ENCODE data around the gene SDC3.

Gene SDC3

DNA sequence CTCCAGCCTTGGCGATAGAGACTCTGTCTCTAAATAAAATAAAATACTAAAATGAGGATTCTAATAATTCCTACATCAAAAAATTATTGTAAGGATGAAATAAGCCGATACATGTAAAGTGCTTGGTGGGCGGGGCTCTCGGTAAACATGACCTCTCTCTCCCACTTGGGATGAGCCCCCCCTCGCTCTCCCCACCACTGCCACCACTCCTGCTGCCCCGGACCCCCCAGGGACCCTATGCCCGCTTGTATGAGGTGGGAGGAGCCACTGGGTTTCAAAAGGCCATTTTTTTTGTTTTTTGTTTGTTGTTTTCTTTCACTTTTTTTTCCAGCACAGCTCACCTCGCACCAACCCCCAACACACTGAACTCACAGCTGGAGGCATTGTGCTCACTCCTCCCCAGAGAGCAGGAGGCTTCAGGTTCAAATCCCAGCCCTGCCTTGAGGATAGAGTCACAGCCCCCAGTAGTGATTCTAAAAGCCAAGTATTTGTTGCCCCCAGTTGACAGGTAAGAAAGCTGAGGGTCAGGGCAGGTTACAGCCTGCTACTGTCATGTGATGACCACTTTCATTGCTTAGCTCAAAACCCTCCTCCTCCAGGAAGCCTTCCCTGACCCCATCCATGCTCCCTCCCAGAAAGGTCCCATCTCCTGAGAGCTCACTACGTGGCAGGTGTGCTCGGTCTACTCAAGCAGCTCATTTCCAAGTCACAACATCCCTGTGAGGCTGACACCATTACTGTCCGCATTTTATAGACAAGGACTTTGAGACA, 4.2 kb downstream of the SDC3 start:
- DNase-seq (ENCODE audit: low spot score): no peak

DNA sequence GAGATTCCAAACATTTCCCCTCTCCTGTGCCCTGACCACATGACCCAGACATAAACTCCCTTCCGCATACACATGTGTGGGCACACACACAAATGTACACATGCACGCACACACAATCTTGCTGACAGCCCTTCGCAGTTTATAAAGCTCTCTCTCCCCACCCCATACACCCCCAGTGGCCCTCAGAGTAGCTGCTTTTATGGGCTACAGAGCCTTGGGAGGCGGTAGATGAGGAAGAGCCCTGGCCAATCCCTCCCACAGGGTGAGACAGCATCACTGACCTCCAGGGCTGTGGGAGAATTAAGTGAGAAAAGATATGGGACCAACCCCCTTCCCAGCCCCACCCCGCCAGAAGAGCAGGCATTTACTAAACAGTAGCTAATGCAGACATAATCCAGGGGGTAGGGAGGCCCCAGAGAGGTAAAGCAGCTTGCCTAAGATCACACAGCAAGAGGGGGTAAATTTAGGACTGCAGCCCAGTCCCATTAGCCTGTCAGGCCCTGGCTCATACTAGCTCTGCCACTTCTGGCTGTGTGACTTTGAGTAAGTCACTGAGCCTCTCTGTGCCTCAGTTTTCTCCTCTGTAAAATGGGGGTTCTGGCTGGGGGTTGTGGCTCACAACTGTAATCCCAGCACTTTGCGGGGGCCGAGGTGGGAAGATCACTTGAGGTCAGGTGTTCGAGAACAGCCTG, 5.1 kb downstream of the SDC3 start:
- no peak for DNase-seq (ENCODE audit: low spot score)

DNA sequence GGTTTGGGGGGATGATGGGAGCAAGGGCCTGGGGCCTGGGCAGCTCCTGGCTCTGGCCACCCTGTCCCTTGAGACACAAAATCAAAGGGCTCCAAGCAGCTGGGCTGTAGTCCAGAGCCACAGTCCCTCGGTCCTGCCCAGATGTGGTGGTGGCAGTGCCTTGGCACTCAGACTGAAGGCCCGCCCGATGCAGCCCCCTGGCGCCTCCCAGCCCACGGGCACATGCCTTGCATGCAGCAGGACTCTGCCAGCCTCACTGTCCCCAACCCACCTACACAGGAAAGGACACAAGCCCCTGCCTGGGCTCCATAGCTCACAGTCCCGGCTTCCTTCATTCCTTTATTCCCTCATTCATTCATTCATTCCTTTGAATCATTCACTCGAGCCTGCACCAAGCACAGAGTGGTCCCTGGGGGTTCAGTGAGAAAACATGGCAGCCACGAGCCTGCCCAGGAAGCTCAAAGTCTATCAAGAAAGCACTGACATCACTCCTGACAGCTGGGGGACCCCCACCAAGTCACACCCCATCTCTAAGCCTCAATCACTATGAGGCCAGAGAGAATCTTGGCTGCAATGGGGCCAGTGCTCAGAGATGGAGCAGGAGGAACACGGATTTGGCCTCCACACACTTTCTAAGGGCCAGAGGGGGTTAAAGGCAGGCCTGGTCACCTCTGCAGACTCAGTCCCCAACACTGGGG, 5.8 kb downstream of the SDC3 start:
- no peak for DNase-seq (ENCODE audit: low spot score)

DNA sequence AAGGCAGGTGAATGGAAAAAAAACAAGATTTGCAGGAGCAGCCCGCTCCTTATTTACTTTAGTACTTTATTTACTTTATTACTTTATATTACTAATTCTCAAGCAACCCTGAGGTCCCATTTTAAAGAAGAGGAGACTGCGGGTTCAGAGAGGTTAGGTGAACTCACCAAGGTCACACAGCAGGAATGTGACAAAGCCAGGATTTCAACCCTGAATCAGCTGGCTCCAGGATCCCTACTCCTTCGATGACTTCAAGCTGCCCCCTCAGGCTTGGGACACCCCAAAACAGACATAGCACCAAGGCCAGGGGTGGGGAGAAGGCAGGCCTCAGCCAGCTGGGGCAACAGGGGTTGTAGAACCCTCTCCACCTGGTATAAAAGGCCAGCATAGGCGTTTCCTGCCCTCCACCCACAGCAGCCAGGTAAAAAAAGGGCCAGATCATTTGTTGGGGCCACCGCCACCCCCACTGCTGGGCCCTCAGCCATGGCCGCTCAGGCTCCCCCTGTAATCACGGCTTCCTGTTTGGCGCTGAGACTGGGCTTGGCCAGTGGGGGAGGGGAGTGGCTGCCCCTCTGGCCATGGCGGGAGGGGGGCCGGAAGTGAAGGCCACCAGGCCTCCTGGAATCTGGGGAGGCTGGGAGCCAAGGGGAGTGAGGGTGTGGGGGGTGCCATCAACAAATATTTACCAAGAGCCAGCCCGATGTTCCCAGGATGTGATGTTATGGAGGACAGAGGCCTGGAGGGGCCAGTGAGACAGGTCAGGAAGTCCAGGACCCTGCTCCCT, 6.6 kb downstream of the SDC3 start:
- no peak for DNase-seq (ENCODE audit: low spot score)

DNA sequence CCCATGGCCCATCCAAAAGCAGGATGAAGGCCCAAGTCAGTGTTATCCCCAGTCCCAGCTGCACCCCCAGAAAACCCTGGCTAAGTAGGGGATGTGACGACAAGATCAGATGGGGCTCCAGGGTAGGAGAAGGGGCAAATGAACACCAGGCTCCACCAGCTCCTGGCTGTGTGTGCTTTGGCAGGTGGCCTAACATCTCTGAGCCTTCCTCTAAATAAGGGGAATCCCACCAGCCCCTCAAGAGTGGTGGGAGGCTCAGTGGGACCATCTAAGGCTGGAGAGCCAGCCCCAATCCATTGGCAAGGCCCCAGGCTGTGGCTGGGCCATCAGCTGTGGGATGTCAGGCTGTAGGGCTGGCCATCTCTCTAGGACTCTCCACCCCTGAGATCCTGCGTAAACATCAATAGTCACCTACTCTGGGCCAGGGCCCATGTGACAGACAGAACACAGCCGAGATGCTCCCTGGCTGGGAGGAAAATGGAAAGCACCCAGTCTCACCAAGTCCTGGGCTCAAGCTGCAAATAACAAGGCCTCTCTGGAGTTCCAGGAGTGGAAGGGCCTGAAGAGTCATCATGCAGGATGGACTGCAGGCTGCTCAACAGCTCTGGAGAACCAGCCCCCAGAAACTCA, 7.5 kb downstream of the SDC3 start:
- no peak for DNase-seq (ENCODE audit: low spot score)

DNA sequence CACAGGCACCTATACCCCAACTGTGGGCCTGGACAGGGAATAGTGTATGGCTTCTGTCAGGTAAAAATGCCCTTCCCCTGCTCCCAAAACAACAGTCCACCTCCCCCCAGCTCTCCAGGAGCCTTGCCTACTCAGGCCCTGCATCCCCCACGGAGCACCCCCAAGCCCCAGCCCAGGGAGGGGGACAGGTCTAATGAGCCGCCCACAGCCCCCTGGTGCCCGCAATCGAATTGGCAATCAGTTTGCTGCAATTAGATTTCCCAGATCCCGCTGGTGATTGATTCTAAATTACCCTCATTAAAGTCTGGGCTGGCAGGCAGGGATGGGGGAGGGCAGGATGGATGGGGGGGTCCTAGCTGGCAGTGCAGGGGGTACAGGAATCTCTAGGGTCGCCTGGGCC, 8.1 kb downstream of the SDC3 start:
- no peak for DNase-seq (ENCODE audit: low spot score)

DNA sequence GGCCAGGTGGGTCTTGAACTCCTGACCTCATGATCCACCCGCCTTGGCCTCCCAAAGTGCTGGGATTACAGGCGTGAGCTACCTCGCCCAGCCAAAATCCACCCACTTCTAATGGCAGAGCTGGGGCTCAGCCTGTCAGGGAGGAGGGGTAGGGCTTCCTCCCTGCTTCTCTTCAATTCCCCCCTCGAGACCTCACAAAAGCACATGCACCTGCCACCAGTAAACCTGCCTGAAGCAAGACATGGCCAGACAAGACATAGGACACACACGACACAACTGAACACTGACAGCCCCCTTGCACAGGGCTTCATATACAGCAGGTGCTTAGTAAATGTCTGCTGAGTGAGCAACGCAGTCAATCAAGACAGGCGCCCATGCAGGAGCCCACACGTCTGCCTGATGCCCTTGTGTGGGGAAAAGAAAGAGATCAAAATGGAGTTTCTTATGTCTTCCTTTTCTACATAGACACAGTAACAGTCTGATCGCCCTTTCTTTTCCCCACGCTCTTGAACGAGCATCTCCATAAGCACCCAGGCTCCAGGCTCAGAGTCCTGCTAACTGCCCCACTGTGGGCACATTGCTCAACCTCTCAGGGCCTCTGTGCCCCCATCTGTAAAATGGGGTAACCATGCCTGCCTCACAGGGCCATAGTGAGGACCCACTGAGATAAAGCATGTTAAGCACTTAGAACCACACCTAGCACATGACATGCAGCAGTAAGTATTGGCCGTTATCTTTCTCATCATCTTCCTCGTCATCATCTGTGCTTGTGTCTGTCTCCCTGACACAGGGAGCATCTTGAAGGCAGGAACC, 8.8 kb downstream of the SDC3 start:
- DNase-seq (ENCODE audit: low spot score): no peak

DNA sequence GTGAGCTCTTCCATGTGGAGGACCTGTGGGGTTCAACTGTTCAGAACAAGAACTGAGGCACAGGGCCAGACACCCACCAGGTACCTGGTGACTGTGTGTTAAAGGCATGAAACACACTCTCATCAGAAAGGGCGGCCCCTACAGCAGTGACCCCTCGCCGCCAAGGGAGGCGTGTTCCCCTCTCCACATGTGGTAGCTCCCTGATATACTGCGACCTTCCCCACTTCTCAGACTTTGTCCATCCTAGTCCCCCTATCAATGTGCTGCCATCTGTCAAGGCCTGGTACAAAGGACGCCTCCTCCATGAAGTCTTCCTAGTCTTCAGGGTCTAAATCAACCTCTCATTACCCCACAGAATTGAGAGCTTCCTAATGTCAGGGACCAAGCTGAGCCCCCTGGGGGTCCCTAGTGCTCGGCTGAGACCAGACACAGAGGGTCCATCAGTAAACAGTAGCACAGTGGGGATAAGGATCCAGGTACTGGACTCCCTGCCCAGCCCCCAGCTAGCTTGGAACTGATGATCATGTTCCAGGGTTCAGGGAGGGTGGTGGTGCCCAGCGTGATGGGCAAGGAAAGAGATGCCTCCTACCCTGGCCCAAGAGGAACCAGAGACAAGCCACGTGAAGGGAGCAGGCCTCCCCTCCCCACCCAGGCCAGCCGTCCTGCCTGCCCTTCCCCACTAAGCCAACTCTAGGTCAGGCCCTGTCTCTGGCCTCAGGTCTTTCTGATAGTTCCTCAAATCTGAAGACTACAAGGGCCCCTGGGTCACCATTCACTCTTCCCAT, 10.3 kb downstream of the SDC3 start:
- no peak for DNase-seq (ENCODE audit: low spot score)

DNA sequence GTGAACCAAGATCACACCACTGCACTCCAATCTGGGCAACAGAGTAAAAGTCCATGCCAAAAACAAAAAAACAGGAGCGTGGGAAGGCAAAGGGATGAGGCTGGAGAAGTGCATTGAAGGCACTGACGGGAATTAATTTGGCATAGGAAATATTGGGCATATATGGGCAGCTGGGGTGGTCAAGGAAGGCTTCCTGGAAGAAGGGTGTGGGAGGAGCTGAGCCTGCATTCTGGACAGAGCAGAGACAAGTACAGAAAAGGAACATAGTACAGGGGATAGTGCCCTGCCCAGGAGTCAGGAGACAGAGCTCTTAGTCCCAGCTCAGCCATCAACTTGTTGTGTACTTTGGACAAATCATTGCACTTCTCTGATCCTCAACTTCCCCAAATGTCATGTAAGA, 11.7 kb downstream of the SDC3 start:
- no peak for DNase-seq (ENCODE audit: low spot score)

DNA sequence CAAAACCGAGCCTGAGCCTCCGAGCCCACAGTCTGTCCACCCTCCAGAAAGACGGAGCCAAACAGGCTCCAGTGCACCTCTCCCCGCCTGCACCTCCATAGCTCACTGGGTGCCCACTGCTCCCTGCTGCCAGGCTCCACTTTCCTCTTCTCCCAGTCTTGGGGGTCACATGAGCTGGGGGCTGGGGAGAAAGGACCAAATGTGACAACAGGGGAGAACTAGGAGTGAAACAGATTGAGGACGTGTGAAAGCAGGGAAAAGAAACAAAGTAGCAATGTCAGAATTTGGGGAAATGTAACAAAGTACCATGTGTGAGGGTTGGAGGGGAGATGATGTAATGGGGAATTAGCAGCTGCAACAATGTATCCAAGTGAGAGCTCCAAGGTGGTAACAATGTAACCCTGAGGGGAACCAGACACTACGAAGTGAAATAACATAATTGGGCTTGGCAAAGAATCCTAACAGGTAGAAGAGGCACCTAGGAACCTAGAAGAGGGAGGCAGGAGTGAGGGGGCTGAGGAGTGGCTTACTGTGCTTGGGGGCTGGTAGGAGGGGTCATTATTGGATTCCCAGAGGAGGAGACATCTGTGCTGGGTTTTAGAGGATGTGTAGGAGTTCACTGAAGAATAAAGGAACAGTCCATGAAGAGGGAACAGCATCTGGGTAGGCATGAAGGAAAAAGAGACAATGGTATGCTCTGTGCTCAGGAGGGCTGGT, 12.5 kb downstream of the SDC3 start:
- no peak for DNase-seq (ENCODE audit: low spot score)

DNA sequence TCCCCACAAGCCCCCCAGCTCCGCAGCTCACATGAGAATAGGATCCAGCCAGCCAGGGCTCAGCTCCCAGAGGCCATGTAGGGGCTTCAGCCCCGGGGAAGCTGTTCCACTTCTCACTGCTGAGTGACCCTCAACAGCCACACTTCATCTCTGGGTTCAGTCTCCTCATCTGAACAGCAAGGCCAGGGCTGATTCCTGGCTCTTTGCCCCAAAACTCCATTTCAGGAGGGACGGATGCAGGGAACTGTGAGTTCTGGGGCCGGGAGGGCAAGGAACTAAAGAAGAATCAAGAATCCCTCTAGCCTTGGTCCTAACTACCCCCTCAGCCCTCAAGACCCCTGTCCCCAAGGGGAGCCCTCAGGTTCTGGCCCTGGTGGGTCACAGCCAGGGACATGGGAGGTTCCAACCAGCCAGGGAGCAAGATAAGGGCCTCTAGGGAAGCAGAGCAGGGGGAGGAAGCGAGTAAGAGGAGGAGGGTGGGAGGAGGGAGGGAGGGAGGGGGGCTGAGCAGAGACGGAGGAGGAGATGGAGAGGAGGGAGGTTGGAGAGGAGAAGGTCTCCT, 13.1 kb downstream of the SDC3 start:
- DNase-seq (ENCODE audit: low spot score): no peak

DNA sequence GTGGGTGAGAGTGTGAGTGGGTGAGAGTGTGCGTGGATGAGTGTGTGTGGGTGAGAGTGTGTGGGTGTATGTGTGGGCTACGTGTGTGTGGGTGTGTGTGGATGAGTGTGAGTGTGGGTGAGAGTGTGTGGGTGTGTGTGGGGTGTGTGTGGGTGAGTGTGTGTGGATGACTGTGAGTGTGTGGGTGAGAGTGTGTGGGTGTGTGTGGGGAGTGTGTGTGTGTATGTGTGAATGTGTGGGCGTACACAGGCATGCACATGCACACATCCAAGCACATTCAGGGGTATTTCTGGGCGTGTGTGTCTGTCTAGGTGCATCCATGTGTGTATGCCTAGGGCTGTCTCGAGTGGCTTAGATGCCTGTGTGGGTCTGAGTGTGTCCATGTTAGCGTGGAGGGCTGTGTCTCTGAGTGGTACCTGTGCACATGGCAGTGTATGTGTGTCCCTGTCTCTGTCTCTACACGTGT, 14.0 kb downstream of the SDC3 start:
- DNase-seq (ENCODE audit: low spot score): no peak

DNA sequence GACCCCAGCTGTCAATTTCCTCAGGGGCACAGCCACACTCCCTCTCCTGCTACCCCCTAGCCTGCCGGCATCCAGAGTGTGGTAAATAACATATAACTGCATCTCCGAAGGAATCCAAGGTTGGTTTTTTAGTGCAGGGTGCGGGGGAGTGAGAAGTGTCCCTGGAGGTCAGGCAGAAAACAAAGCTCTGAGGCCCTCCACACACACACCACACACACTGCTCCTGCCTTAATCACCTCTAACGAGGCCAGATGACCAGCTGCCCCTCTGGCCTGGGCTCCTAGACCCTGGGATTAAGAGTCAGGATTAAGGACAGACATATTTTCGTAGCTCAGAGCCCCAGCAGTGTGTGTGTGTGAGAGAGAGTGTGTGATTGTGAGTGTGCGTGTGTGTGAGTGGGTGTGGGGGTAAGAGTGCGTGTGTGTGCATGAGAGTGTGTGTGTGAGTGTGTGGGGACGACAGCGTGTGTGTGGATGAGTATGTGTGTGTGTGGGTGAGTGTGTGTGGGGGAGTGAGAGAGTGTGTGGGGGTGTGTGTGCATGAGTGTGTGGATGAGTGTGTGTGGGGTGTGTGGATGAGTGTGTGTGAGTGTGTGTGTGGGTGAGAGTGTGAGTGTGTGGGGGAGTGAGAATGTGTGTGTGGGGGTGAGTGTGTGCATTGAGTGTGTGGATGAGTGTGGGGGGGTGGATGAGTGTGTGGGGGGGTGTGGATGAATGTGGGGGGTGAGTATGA, 14.6 kb downstream of the SDC3 start:
- no peak for DNase-seq (ENCODE audit: low spot score)

DNA sequence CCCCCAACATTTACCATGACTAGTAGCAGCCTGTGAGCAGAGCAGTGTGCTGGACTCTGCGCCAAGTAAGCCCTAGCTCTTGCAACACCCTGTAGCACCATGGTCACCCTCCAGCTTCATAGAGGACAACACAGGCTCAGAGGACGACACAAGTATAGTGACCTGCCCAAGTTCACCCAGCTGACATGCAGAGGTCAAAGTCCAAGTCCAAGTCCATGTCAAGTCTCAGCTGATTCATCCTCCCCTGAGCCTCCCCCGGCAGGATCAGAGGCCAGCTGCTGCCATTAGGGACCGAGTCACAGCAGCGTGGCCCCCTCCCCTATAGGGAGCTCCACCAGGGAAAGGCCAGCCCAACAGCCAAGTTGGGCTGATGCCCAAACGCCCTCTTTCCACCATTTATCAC, 15.9 kb downstream of the SDC3 start:
- DNase-seq (ENCODE audit: low spot score): no peak

DNA sequence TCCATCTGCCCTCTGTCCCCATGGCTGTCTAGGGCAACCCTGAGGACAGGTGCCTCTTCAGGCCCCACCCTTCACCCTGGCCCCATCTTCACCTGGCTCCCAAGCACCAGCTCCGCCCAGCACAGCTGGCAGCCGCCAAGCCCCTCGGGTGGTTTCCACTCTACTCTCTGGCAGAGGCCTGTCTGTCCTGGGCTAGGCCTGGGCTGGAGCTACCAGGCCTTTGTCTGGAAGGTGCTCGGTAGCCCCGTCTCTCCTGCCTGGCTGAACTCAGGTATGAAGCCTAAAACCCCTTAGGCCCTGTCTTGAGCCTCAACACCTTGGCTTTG, 17.4 kb downstream of the SDC3 start:
- no peak for DNase-seq (ENCODE audit: low spot score)

DNA sequence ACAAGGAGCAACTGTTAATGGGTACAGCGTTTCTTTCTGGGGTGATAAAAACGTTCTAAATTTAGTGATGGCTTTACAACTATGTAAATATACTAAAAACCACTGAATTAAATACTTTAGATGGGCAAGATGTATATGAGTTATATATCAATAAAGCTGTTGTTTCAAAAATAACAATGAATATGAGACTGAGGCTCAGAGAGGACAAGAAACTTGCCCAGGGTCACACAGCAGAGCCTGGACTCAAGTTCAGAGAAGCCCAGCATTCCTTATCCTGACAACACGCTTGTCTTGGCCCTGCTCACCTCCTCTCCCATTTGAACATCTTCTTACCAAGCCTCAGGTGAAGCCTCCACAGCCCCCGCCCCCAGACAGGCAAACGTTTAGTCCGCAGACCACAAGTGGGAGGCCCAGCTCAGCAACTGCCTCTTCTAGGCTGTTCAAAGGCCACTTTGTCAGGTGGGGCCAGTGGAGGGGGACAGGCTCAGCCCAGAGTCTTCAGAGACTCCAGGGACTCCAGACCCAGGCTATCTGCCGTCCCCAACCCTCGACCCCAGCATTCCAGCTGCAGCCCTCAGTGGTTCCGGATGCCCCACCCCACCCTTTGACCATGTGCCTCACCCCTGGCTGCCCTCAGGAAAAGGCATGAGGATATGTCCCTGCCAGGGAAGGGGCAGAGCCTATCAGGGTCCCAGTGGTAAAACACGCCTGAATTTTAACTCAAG, 17.9 kb downstream of the SDC3 start:
- no peak for DNase-seq (ENCODE audit: low spot score)

DNA sequence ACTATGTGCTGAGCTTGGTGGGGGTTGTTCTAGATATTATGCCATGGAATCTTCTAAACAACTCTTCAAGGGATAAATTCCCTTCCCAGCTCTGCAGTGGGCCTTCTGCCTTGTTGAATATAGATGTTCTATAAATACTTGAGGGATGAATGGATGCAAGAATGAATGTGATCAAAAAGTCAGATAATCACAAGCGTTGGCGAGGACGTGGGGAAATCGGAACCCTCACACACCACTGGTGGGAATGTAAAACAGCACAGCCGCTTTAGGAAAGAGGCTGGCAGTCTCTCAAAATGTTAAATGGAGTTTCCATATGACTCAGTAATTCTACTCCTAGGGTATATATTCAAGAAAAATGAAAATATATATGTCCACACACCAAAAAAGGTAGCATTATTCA, 19.0 kb downstream of the SDC3 start:
- DNase-seq (ENCODE audit: low spot score): no peak

DNA sequence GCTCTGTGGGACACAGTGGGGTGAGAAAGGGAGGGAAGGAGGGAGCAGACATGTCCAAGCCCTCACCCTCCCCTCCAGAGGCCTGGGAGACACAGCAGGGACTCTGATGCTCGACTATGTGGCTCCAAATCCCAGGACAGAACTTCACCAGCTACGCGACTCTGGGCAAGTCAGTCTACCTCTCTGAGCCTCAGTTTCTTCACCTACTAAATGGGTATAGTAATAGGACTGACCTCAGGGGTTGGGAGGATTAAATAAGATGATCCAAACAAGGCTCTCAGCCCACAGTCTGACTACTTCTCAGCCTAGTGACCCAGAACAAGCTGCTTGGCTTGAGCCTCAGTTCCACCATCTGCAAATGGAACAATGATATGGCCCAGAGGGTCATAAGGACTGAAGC, 19.6 kb downstream of the SDC3 start:
- DNase-seq (ENCODE audit: low spot score): no peak
